PC-9 (cell line): ENCODE measurements around the gene PCK2. TPM values are rescaled to one million over a fixed set of nuclear protein-coding genes. Genes with fewer than 3 reads are reported as not detected.

Source experiments
- BruUV-seq: library from RNA; stranded (reverse); fragments of 400-500 nt; replicated peaks from 2 replicates; lab custom pipeline; 2021; lab: Mats Ljungman, UMichigan
- CTCF ChIA-PET: fragments of 300-600 bp; sonication (Branson Sonifier 250); formaldehyde crosslinking; loops from one replicate; lab custom pipeline; 2022; ENCODE audit warnings: antibody characterized with exemption; lab: Charles Lee
- POLR2A ChIA-PET: fragments of 300-600 bp; sonication (Branson Sonifier 250); formaldehyde crosslinking; loops from one replicate; lab custom pipeline; 2022; ENCODE audit warnings: antibody characterized with exemption; ENCODE audit not compliant: unreplicated experiment; lab: Charles Lee
- DNase-seq, 2 experiments: peaks; one replicate each; pipeline versions ENCODE4 v3.0.0 to v3.0.0-alpha.2; 2015 to 2022; ENCODE audit warnings: mixed read lengths in 1 of 2
- H2AFZ ChIP-seq: fragments of 200-600 bp; sonication (generic); 2 replicates; pipeline ENCODE4 v1.8.1; 2017; ENCODE audit warnings: antibody characterized with exemption
- H3F3A ChIP-seq: fragments of 200-600 bp; sonication (generic); 2 replicates; pipeline ENCODE4 v1.8.1; 2017; ENCODE audit warnings: antibody characterized with exemption, mild to moderate bottlenecking, low read depth; ENCODE audit not compliant: insufficient read depth
- H3K27ac ChIP-seq: fragments of 200-600 bp; sonication (generic); 2 replicates; pipeline ENCODE4 v1.6.1; 2016; ENCODE audit warnings: mixed run types
- H3K27me3 ChIP-seq: fragments of 200-600 bp; sonication (generic); 2 replicates; pipeline ENCODE4 v1.6.1; 2016; ENCODE audit warnings: low read depth, mixed run types; ENCODE audit not compliant: insufficient read depth
- H3K36me3 ChIP-seq: fragments of 200-600 bp; sonication (generic); 2 replicates; pipeline ENCODE4 v1.6.1; 2016; ENCODE audit warnings: low read depth, mixed run types
- H3K4me1 ChIP-seq: fragments of 200-600 bp; sonication (generic); replicated peaks from 2 replicates; pipeline ENCODE4 v1.6.1; 2016; ENCODE audit warnings: mixed run types; ENCODE audit not compliant: insufficient read depth
- H3K4me2 ChIP-seq: fragments of 200-600 bp; sonication (generic); 2 replicates; pipeline ENCODE4 v1.6.1; 2017; ENCODE audit warnings: mixed run types
- H3K4me3 ChIP-seq: fragments of 200-600 bp; sonication (generic); 2 replicates; pipeline ENCODE4 v1.6.1; 2016; ENCODE audit warnings: mixed run types
- H3K79me2 ChIP-seq: fragments of 200-600 bp; sonication (generic); 2 replicates; pipeline ENCODE4 v1.6.1; 2017; ENCODE audit warnings: low read depth, mixed run types
- H3K9me2 ChIP-seq: fragments of 200-600 bp; sonication (generic); 2 replicates; pipeline ENCODE4 v1.8.1; 2017; ENCODE audit warnings: mild to moderate bottlenecking; ENCODE audit not compliant: insufficient read depth
- H3K9me3 ChIP-seq: fragments of 200-600 bp; sonication (generic); 2 replicates; pipeline ENCODE4 v1.8.1; 2016; ENCODE audit warnings: low read depth; ENCODE audit not compliant: insufficient read depth
- H4K20me1 ChIP-seq: fragments of 200-600 bp; sonication (generic); 2 replicates; pipeline ENCODE4 v1.8.1; 2017; ENCODE audit not compliant: insufficient read depth
- EZH2 ChIP-seq: fragments of 200-600 bp; sonication (generic); IDR thresholded peaks from 2 replicates; pipeline ENCODE4 v1.8.0; 2017; ENCODE audit warnings: antibody characterized with exemption, low read depth
- intact Hi-C: fragments of 100-400 bp; cut with micrococcal nuclease; formaldehyde crosslinking; loops from one replicate; pipeline ENCODE4 v1.10.0; 2022; ENCODE audit not compliant: unreplicated experiment
- total RNA-seq: library from RNA; stranded (reverse); gene quantifications from 2 replicates; pipeline ENCODE4 v1.2.3, GENCODE V29; 2021
- TF ChIP-seq, protein P1 (sequence below): fragments of 200-600 bp; sonication (generic); conservative IDR thresholded peaks from 2 replicates; pipeline ENCODE4 v1.6.1; 2017; ENCODE audit warnings: mixed run types, antibody characterized with exemption, mild to moderate bottlenecking, moderate library complexity

PCK2 gene
- total RNA-seq, 1 experiment from 2014 or later: 77.4 TPM

DNA sequence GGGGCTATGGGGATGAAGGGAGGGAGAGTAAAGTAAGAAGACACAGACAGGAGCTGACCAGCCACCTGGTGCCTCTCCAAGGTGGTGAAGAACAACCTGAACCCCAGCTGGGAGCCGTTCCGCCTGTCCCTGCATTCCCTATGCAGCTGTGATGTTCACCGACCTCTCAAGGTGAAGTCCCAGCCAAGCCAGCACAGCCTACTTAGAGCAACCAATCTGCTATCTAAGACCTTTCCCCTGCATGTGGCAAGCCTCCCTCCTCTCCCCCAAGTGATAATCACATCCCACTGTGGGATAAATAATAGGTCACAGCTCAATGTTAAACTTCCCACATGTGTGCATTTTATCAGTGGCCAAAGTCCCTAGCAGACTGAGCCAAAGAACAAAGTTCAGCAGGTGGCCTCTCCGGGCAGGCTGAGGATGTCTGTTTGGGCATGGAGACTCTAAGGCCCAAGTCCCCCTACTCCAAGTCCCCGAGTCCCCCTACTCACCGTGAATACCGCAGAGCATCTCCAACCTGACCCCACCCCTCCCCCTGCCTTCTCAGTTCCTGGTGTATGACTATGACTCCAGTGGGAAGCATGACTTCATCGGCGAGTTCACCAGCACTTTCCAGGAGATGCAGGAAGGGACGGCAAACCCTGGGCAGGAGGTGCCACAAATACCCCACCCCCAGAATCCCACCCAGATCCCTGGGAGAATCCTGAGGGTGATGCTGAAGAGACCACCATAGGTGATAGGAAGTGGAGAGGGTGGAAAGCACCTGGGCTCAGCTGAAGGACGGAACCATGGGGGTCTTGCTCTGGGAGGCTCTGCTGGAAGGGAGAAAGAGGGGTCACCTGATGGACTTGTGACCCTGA, 19.3 kb upstream of the PCK2 start:
- H3K4me1 ChIP-seq: no peaks in the 10 kb centered on the region
- H3K79me2 ChIP-seq: no peaks in the 10 kb centered on the region
- peaks cover 4% of the 10 kb centered on the region for H3K27me3 ChIP-seq
- no peaks in the 10 kb centered on the region for H3K9me2 ChIP-seq
- ChIA-PET CTCF (no interaction called here), POLR2A (no interaction called here)
- H4K20me1 ChIP-seq: no peaks in the 10 kb centered on the region
- TF ChIP-seq EZH2: no peak
- TF ChIP-seq, protein P1, sequence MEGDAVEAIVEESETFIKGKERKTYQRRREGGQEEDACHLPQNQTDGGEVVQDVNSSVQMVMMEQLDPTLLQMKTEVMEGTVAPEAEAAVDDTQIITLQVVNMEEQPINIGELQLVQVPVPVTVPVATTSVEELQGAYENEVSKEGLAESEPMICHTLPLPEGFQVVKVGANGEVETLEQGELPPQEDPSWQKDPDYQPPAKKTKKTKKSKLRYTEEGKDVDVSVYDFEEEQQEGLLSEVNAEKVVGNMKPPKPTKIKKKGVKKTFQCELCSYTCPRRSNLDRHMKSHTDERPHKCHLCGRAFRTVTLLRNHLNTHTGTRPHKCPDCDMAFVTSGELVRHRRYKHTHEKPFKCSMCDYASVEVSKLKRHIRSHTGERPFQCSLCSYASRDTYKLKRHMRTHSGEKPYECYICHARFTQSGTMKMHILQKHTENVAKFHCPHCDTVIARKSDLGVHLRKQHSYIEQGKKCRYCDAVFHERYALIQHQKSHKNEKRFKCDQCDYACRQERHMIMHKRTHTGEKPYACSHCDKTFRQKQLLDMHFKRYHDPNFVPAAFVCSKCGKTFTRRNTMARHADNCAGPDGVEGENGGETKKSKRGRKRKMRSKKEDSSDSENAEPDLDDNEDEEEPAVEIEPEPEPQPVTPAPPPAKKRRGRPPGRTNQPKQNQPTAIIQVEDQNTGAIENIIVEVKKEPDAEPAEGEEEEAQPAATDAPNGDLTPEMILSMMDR: no peak
- intact Hi-C loops: no loop called here
- no peak overlapping the region for H3K4me2 ChIP-seq
- H3K36me3 ChIP-seq: no peaks in the 10 kb centered on the region
- no peak overlapping the region for H2AFZ ChIP-seq
- H3K27ac ChIP-seq: no peak overlapping the region
- H3K9me3 ChIP-seq: no peaks in the 10 kb centered on the region
- no peak for DNase-seq
- BruUV-seq: no TSS peak
- H3F3A ChIP-seq: no peaks in the 10 kb centered on the region
- H3K4me3 ChIP-seq: no peak overlapping the region

DNA sequence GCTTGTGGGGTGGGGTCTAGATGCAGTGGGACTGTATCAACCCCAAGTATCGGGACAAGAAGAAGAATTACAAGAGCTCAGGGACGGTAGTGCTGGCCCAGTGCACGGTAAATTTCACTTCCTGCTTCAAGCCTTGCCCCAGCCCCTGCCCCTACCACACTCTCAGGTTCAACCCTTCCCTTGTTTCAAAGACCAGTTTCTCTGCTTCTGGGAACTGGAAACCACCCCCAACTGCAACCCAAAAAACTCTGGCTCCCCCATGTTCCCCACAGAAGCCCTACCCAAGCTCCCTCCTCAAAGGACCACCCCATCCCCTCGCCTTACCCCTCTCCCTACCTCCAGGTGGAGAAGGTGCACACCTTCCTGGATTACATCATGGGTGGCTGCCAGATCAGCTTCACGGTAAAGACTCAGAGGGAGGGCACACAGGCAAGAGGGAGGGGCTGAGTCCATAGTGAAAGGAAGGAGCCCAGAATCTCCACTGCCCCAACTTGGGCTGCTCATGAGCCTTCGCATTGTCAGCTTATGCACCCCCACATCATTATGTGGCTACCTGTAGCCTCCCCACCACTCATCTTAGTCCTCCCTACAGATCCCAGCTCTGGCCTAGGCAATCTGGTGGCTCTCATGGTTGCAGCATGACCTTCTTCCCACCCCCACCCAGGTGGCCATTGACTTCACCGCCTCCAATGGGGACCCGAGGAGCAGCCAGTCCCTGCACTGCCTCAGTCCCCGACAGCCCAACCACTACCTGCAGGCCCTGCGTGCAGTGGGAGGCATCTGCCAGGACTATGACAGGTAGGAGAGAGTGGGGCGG, 18.4 kb upstream of the PCK2 start:
- no peaks in the 10 kb centered on the region for H3K9me3 ChIP-seq
- no peaks in the 10 kb centered on the region for H3K79me2 ChIP-seq
- H3K4me2 ChIP-seq: no peak overlapping the region
- peaks cover 3% of the 10 kb centered on the region; the same call in 1 of the 2 replicates for H3K4me1 ChIP-seq
- TF ChIP-seq EZH2: no peak
- TF ChIP-seq, protein P1: no peak
- no peak overlapping the region for H2AFZ ChIP-seq
- no peak overlapping the region for H3K27ac ChIP-seq
- no peak for DNase-seq
- POLR2A ChIA-PET: no interaction called here
- no peak overlapping the region for H3K4me3 ChIP-seq
- no peaks in the 10 kb centered on the region for H3K36me3 ChIP-seq
- no peaks in the 10 kb centered on the region for H3F3A ChIP-seq
- intact Hi-C loops: no loop called here
- no peaks in the 10 kb centered on the region for H3K27me3 ChIP-seq
- CTCF ChIA-PET: no interaction called here
- H4K20me1 ChIP-seq: no peaks in the 10 kb centered on the region
- no peaks in the 10 kb centered on the region for H3K9me2 ChIP-seq
- BruUV-seq: no TSS peak

DNA sequence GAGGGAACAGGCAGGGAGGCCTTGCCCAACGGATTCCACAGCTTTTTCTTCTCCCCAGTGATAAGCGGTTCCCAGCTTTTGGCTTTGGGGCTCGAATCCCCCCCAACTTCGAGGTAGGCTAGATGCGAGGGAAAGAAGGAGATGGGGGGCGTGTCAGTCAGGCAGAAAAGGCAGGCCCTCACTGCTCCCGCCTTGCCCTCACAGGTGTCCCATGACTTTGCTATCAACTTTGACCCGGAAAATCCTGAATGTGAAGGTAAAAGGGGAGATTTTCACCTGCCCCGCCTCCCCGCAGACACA, 17.9 kb upstream of the PCK2 start:
- no peak for TF ChIP-seq EZH2
- TF ChIP-seq, protein P1: no peak
- Histone ChIP-seq H2AFZ (no peak overlapping the region), H3K36me3 (no peaks in the 10 kb centered on the region), H3K9me3 (no peaks in the 10 kb centered on the region), H3K27me3 (no peaks in the 10 kb centered on the region), H3K9me2 (no peaks in the 10 kb centered on the region), H3K4me2 (no peak overlapping the region), H3K27ac (no peak overlapping the region), H3K79me2 (no peaks in the 10 kb centered on the region), H3F3A (no peaks in the 10 kb centered on the region), H3K4me1 (peaks cover 5% of the 10 kb centered on the region; the same call in 1 of the 2 replicates), H4K20me1 (no peaks in the 10 kb centered on the region), H3K4me3 (no peak overlapping the region)
- no peak for DNase-seq
- CTCF ChIA-PET: no interaction called here
- no TSS peak for BruUV-seq
- POLR2A ChIA-PET: no interaction called here
- intact Hi-C loops: no loop called here
